HepG2 (cell line): ENCODE data around the gene AQP5. TPM values are rescaled to one million over a fixed set of nuclear protein-coding genes. Genes with fewer than 3 reads are reported as not detected.

Source experiments
- ATAC-seq: fragments of 200-7000 bp; cut with Tn5 transposase; 3 replicates; pipeline ENCODE4 v1.9.1; 2020; ENCODE audit warnings: mild to moderate bottlenecking, moderate library complexity
- BruUV-seq: library from RNA; stranded (reverse); fragments of 400-500 nt; replicated peaks from 2 replicates; lab custom pipeline; 2021; lab: Mats Ljungman, UMichigan
- CTCF ChIA-PET: fragments of 300-600 bp; formaldehyde crosslinking; extraction: SDS; loops from one replicate; lab custom pipeline; 2021; ENCODE audit warnings: low total read pairs, inconsistent platforms, low intra/inter-chr PET ratio; lab: Yijun Ruan, JAX
- POLR2A ChIA-PET: fragments of 350-600 bp; sonication (Branson Sonifier 250); formaldehyde crosslinking; loops from one replicate; lab custom pipeline; 2020; ENCODE audit warnings: antibody characterized with exemption, inconsistent platforms; lab: Yijun Ruan, JAX
- DNase-seq: peaks from one replicate; pipeline ENCODE4 v3.0.0-alpha.2; 2015; ENCODE audit warnings: low spot score
- FAIRE-seq: peaks from 3 replicates; lab custom pipeline; 2011; peaks lifted over from hg19 to GRCh38; lab: Jason Lieb, UNC
- H2AFZ ChIP-seq: one replicate; pipeline ENCODE4 v1.6.1; 2011; ENCODE audit warnings: low read length, inconsistent platforms
- H3K27ac ChIP-seq: fragments of 300-600 bp; 3 replicates; pipeline ENCODE4 v1.8.0; 2011; ENCODE audit warnings: mixed run types, mild to moderate bottlenecking, mixed read lengths, low read length, inconsistent platforms; ENCODE audit not compliant: insufficient read depth; ENCODE audit errors: extremely low read length
- H3K27me3 ChIP-seq, 2 experiments: fragments of 200-600 bp in 1 of 2; 2 replicates in 1 of 2; 3 replicates in 1 of 2; pipeline versions ENCODE4 v1.6.0 to v1.8.0; 2011; ENCODE audit warnings: low read length in 2 of 2, mild to moderate bottlenecking in 2 of 2, moderate library complexity in 2 of 2, inconsistent platforms in 1 of 2; ENCODE audit not compliant: insufficient read depth in 2 of 2, control insufficient read depth in 1 of 2
- H3K36me3 ChIP-seq, 2 experiments: fragments of 200-600 bp in 1 of 2; replicated peaks in 1 of 2; 2 replicates in 1 of 2; 3 replicates in 1 of 2; pipeline versions ENCODE4 v1.5.1 to v1.8.0; 2011; ENCODE audit warnings: low read length in 2 of 2, inconsistent platforms in 1 of 2; ENCODE audit not compliant: insufficient read depth in 2 of 2, control insufficient read depth in 1 of 2
- H3K4me1 ChIP-seq: 2 replicates; pipeline ENCODE4 v1.5.1; 2012; ENCODE audit warnings: low read length, inconsistent platforms; ENCODE audit not compliant: insufficient read depth
- H3K4me2 ChIP-seq: 2 replicates; pipeline ENCODE4 v1.6.0; 2011; ENCODE audit warnings: low read depth, low read length, inconsistent platforms
- H3K4me3 ChIP-seq, 3 experiments: fragments of 200-600 bp in 1 of 3; sonication (generic), shearing (Covaris generic) in 1 of 3; replicated peaks in 1 of 3; 2 replicates each; pipeline ENCODE4 v1.5.1; 2011 to 2016; ENCODE audit warnings: low read length in 3 of 3, inconsistent platforms in 2 of 3, low read depth in 2 of 3, mild to moderate bottlenecking in 2 of 3, control low read depth in 1 of 3, mixed read lengths in 1 of 3; ENCODE audit not compliant: insufficient read depth in 1 of 3
- H3K79me2 ChIP-seq: one replicate; pipeline ENCODE4 v1.6.1; 2011; ENCODE audit warnings: low read length, inconsistent platforms; ENCODE audit not compliant: insufficient read depth
- H3K9ac ChIP-seq: 2 replicates; pipeline ENCODE4 v1.6.0; 2011; ENCODE audit warnings: mild to moderate bottlenecking, low read depth, low read length, inconsistent platforms; ENCODE audit not compliant: insufficient read depth
- H3K9me3 ChIP-seq: 2 replicates; pipeline ENCODE4 v1.5.1; 2012; ENCODE audit warnings: mild to moderate bottlenecking, low read length
- H4K20me1 ChIP-seq: 2 replicates; pipeline ENCODE4 v1.6.0; 2011; ENCODE audit warnings: inconsistent platforms, mild to moderate bottlenecking, low read length, moderate library complexity; ENCODE audit not compliant: insufficient read depth
- CREBL2 ChIP-seq: sonication (generic); formaldehyde crosslinking; IDR thresholded peaks from 2 replicates; pipeline ENCODE4 v1.8.1; 2023; ENCODE audit warnings: missing genetic modification reagents, mild to moderate bottlenecking, borderline replicate concordance
- ETS1 ChIP-seq: sonication (generic); formaldehyde crosslinking; IDR thresholded peaks from 2 replicates; pipeline ENCODE4 v1.4.0; 2020; ENCODE audit warnings: missing genetic modification reagents
- LBX2 ChIP-seq: sonication (generic); formaldehyde crosslinking; IDR thresholded peaks from 2 replicates; pipeline ENCODE4 v1.5.0; 2020; ENCODE audit warnings: missing genetic modification reagents, mild to moderate bottlenecking, borderline replicate concordance
- MAX ChIP-seq: IDR thresholded peaks from 2 replicates; pipeline ENCODE4 v1.6.1; 2012; ENCODE audit warnings: inconsistent platforms
- MIER2 ChIP-seq: IDR thresholded peaks from 2 replicates; pipeline ENCODE4 v1.6.1; 2016; ENCODE audit warnings: missing biosample characterization, missing genetic modification reagents
- NKX3-1 ChIP-seq: sonication (generic); formaldehyde crosslinking; IDR thresholded peaks from 2 replicates; pipeline ENCODE4 v1.5.0; 2020; ENCODE audit warnings: missing genetic modification reagents
- TOPORS ChIP-seq: sonication (generic); formaldehyde crosslinking; IDR thresholded peaks from 2 replicates; pipeline ENCODE4 v1.8.0; 2023; ENCODE audit warnings: mild to moderate bottlenecking, missing genetic modification reagents
- ZBED4 ChIP-seq: sonication (generic); formaldehyde crosslinking; IDR thresholded peaks from 2 replicates; pipeline ENCODE4 v1.4.0; 2020; ENCODE audit warnings: missing genetic modification reagents, borderline replicate concordance
- ZFP62 ChIP-seq: sonication (generic); formaldehyde crosslinking; IDR thresholded peaks from 2 replicates; pipeline ENCODE4 v1.4.0; 2020; ENCODE audit warnings: missing genetic modification reagents
- ZKSCAN8 ChIP-seq: IDR thresholded peaks from 2 replicates; pipeline ENCODE4 v1.6.1; 2016; ENCODE audit warnings: borderline replicate concordance, missing genetic modification reagents, missing compliant biosample characterization
- ZNF124 ChIP-seq: sonication (generic); formaldehyde crosslinking; IDR thresholded peaks from 2 replicates; pipeline ENCODE4 v1.4.0; 2020; ENCODE audit warnings: missing genetic modification reagents
- ZNF704 ChIP-seq: sonication (generic); formaldehyde crosslinking; IDR thresholded peaks from 2 replicates; pipeline ENCODE4 v1.8.1; 2023; ENCODE audit warnings: mild to moderate bottlenecking, inconsistent platforms, moderate library complexity, missing genetic modification reagents, borderline replicate concordance
- ZNF768 ChIP-seq: sonication (generic); formaldehyde crosslinking; IDR thresholded peaks from 2 replicates; pipeline ENCODE4 v1.4.0; 2020; ENCODE audit warnings: missing genetic modification reagents
- ZNF781 ChIP-seq: sonication (generic); formaldehyde crosslinking; IDR thresholded peaks from 2 replicates; pipeline ENCODE4 v1.5.1; 2020; ENCODE audit warnings: borderline replicate concordance, mild to moderate bottlenecking, missing genetic modification reagents; ENCODE audit errors: not compliant biosample characterization
- WGBS: methylation state at CpG from one replicate; pipeline ENCODE4 v1.1.6; 2017; ENCODE audit warnings: low lambda C conversion rate; 5-methylcytosine and 5-hydroxymethylcytosine counted together
- in situ Hi-C: cut with HindIII; loops from 2 replicates; pipeline ENCODE4 v1.10.0; 2017; ENCODE audit warnings: low pct_unique_long_range_greater_than_20kb; ENCODE audit not compliant: extremely low pct_ligation_motif_present
- intact Hi-C: fragments of 100-400 bp; cut with micrococcal nuclease; formaldehyde crosslinking; loops from one replicate; pipeline ENCODE4 v1.10.0; 2022; ENCODE audit not compliant: unreplicated experiment
- polyA plus RNA-seq, 8 experiments: library from polyadenylated mRNA; depleted of rRNA in 3 of 8; stranded (reverse) in 7 of 8; unstranded in 1 of 8; fragments of >200 nt; fragmentation: Illumina TruSeq in 4 of 8; extraction: Trizol in 4 of 8; gene quantifications; 2 replicates each; pipeline versions ENCODE4 v1.2.1 to v1.2.3, GENCODE V29; 2011 to 2016; ENCODE audit warnings: low read depth in 4 of 8, missing spikeins in 1 of 8, mixed read lengths in 1 of 8; ENCODE audit not compliant: insufficient read depth in 1 of 8
- total RNA-seq, 5 experiments: library from RNA; depleted of rRNA; stranded (reverse); fragments of >200 nt; fragmentation: Illumina TruSeq; extraction: Trizol; gene quantifications; 2 replicates each; pipeline ENCODE4 v1.2.3, GENCODE V29; 2016; ENCODE audit warnings: low read depth in 1 of 5

Gene AQP5
- total and polyA plus RNA-seq, 2 of the 13 experiments (the other 11 are each of a cell fraction or from before 2014, with no cell fraction given), result not detected

- in situ Hi-C loops (no loop called here), intact Hi-C loops (no loop called here)
- no peak within 1 kb of the TSS for H3K9ac ChIP-seq
- H3K4me3 ChIP-seq, result no peak within 1 kb of the TSS
- no peak within 1 kb of the TSS for H2AFZ ChIP-seq
- H3K79me2 ChIP-seq, result no peaks in the 10 kb centered on the region
- no peaks in the 10 kb centered on the region for H4K20me1 ChIP-seq
- ChIA-PET POLR2A (no interaction called here), CTCF (no interaction called here)
- FAIRE-seq (no peak), DNase-seq (no peak), ATAC-seq (no peak)
- no TSS peak for BruUV-seq
- no peak within 1 kb of the TSS for H3K4me2 ChIP-seq
- 0 out of 2 replicates have a peak, but pooled peaks cover 5% of the 10 kb centered on the region for H3K4me1 ChIP-seq
- WGBS, result 48% methylated on average over 20 of the region's 32 CpGs
- TF ChIP-seq ZNF124 (CRISPR knock-in tag) (no peak), ZNF781 (CRISPR knock-in tag) (no peak), MIER2 (CRISPR knock-in tag) (no peak), CREBL2 (no peak), NKX3-1 (no peak), ETS1 (CRISPR knock-in tag) (no peak), ZNF704 (CRISPR knock-in tag) (no peak), MAX (no peak), ZFP62 (CRISPR knock-in tag) (no peak), ZKSCAN8 (CRISPR knock-in tag) (no peak), LBX2 (CRISPR knock-in tag) (no peak), ZBED4 (CRISPR knock-in tag) (no peak), TOPORS (CRISPR knock-in tag) (no peak), ZNF768 (CRISPR knock-in tag) (no peak)
- no peaks in the 10 kb centered on the region for H3K36me3 ChIP-seq
- H3K9me3 ChIP-seq, result no peaks in the 10 kb centered on the region
- no peak within 1 kb of the TSS for H3K27ac ChIP-seq
- peaks cover 7 to 27% of the 10 kb centered on the region in 2 experiments; a peak in 3 of 5 replicates for H3K27me3 ChIP-seq
Measured at GRCh38 chr12:49950273-49951251, 11.1 kb upstream of the AQP5 start, which contains the start of gene AQP2. Gene AQP2, plus strand, starts transcription at chr12:49950737. Its CDS starts 94 bp downstream, at chr12:49950831.
